PC-9 (cell line): ENCODE results near the gene SNX8. TPM values are rescaled to one million over a fixed set of nuclear protein-coding genes. Genes with fewer than 3 reads are reported as not detected.
A peak's percentile ranks its signal among the peaks of the same experiment; 100 is the strongest.

Experiments
- BruUV-seq: library from RNA; stranded (reverse); fragments of 400-500 nt; replicated peaks from 2 replicates; lab custom pipeline; 2021; lab: Mats Ljungman, UMichigan
- CTCF ChIA-PET: fragments of 300-600 bp; sonication (Branson Sonifier 250); formaldehyde crosslinking; loops from one replicate; lab custom pipeline; 2022; ENCODE audit warnings: antibody characterized with exemption; lab: Charles Lee
- POLR2A ChIA-PET: fragments of 300-600 bp; sonication (Branson Sonifier 250); formaldehyde crosslinking; loops from one replicate; lab custom pipeline; 2022; ENCODE audit warnings: antibody characterized with exemption; ENCODE audit not compliant: unreplicated experiment; lab: Charles Lee
- DNase-seq, 2 experiments: peaks; one replicate each; pipeline versions ENCODE4 v3.0.0 to v3.0.0-alpha.2; 2015 to 2022; ENCODE audit warnings: mixed read lengths in 1 of 2
- H2AFZ ChIP-seq: fragments of 200-600 bp; sonication (generic); 2 replicates; pipeline ENCODE4 v1.8.1; 2017; ENCODE audit warnings: antibody characterized with exemption
- H3F3A ChIP-seq: fragments of 200-600 bp; sonication (generic); 2 replicates; pipeline ENCODE4 v1.8.1; 2017; ENCODE audit warnings: antibody characterized with exemption, mild to moderate bottlenecking, low read depth; ENCODE audit not compliant: insufficient read depth
- H3K27ac ChIP-seq: fragments of 200-600 bp; sonication (generic); 2 replicates; pipeline ENCODE4 v1.6.1; 2016; ENCODE audit warnings: mixed run types
- H3K27me3 ChIP-seq: fragments of 200-600 bp; sonication (generic); 2 replicates; pipeline ENCODE4 v1.6.1; 2016; ENCODE audit warnings: low read depth, mixed run types; ENCODE audit not compliant: insufficient read depth
- H3K36me3 ChIP-seq: fragments of 200-600 bp; sonication (generic); 2 replicates; pipeline ENCODE4 v1.6.1; 2016; ENCODE audit warnings: low read depth, mixed run types
- H3K4me1 ChIP-seq: fragments of 200-600 bp; sonication (generic); replicated peaks from 2 replicates; pipeline ENCODE4 v1.6.1; 2016; ENCODE audit warnings: mixed run types; ENCODE audit not compliant: insufficient read depth
- H3K4me2 ChIP-seq: fragments of 200-600 bp; sonication (generic); 2 replicates; pipeline ENCODE4 v1.6.1; 2017; ENCODE audit warnings: mixed run types
- H3K4me3 ChIP-seq: fragments of 200-600 bp; sonication (generic); 2 replicates; pipeline ENCODE4 v1.6.1; 2016; ENCODE audit warnings: mixed run types
- H3K79me2 ChIP-seq: fragments of 200-600 bp; sonication (generic); 2 replicates; pipeline ENCODE4 v1.6.1; 2017; ENCODE audit warnings: low read depth, mixed run types
- H3K9me2 ChIP-seq: fragments of 200-600 bp; sonication (generic); 2 replicates; pipeline ENCODE4 v1.8.1; 2017; ENCODE audit warnings: mild to moderate bottlenecking; ENCODE audit not compliant: insufficient read depth
- H3K9me3 ChIP-seq: fragments of 200-600 bp; sonication (generic); 2 replicates; pipeline ENCODE4 v1.8.1; 2016; ENCODE audit warnings: low read depth; ENCODE audit not compliant: insufficient read depth
- H4K20me1 ChIP-seq: fragments of 200-600 bp; sonication (generic); 2 replicates; pipeline ENCODE4 v1.8.1; 2017; ENCODE audit not compliant: insufficient read depth
- CTCF ChIP-seq: fragments of 200-600 bp; sonication (generic); conservative IDR thresholded peaks from 2 replicates; pipeline ENCODE4 v1.6.1; 2017; ENCODE audit warnings: mixed run types, antibody characterized with exemption, mild to moderate bottlenecking, moderate library complexity
- EZH2 ChIP-seq: fragments of 200-600 bp; sonication (generic); IDR thresholded peaks from 2 replicates; pipeline ENCODE4 v1.8.0; 2017; ENCODE audit warnings: antibody characterized with exemption, low read depth
- intact Hi-C: fragments of 100-400 bp; cut with micrococcal nuclease; formaldehyde crosslinking; loops from one replicate; pipeline ENCODE4 v1.10.0; 2022; ENCODE audit not compliant: unreplicated experiment
- total RNA-seq: library from RNA; stranded (reverse); gene quantifications from 2 replicates; pipeline ENCODE4 v1.2.3, GENCODE V29; 2021

The SNX8 gene
- total RNA-seq, 1 experiment from 2014 or later: 102 TPM

- H3K27ac ChIP-seq: peak overlapping the region; percentile 20; the same call in 1 of the 2 replicates
- no peaks in the 10 kb centered on the region for H4K20me1 ChIP-seq
- no peaks in the 10 kb centered on the region for H3K27me3 ChIP-seq
- peak; percentile 56 for DNase-seq
- ChIA-PET CTCF (interaction anchor here (1.2 kb wide), 1 partner anchor 13 kb away, joined by 4 read pairs; no protein-coding TSS in a partner anchor), POLR2A (interaction anchor here (0.5 to 1.0 kb wide), 4 partner anchors 10 to 671 kb away, joined by 3 to 5 read pairs (median 4); partner anchors contain the start of gene MAD1L1)
- H2AFZ ChIP-seq: peak overlapping the region; percentile 94
- H3K9me3 ChIP-seq: no peaks in the 10 kb centered on the region
- peaks cover 28% of the 10 kb centered on the region for H3K4me1 ChIP-seq
- BruUV-seq: TSS peak; percentile 82
- peaks cover 31% of the 10 kb centered on the region for H3K79me2 ChIP-seq
- H3K4me3 ChIP-seq: peak overlapping the region; percentile 94
- H3K9me2 ChIP-seq: no peaks in the 10 kb centered on the region
- H3F3A ChIP-seq: peaks cover 23% of the 10 kb centered on the region; the same call in 1 of the 2 replicates
- peak overlapping the region; percentile 99 for H3K4me2 ChIP-seq
- intact Hi-C loops: loop anchor here (1.0 to 10.0 kb wide), 3 partner anchors 17 to 678 kb away; no protein-coding TSS in a partner anchor
- H3K36me3 ChIP-seq: peaks cover 15% of the 10 kb centered on the region
- no peak for TF ChIP-seq CTCF
- no peak for TF ChIP-seq EZH2
These were observed 71.5 kb downstream of the SNX8 start for GRCh38 chr7:2242541-2243429.

GRCh38 chr7:2241580-2242540 is 72.4 kb downstream of the SNX8 start, which contains the start of the genes MRM2 and NUDT1:
TSS of gene MRM2 (minus strand) at chr7:2242205. CDS start at chr7:2242169, 36 bp downstream.
TSS of gene NUDT1 (plus strand) at chr7:2242226. CDS start at chr7:2244575, 2,349 bp downstream.
- no TSS peak for BruUV-seq
- Histone ChIP-seq H3K9me3 (no peaks in the 10 kb centered on the region), H4K20me1 (no peaks in the 10 kb centered on the region), H3K36me3 (peaks cover 15% of the 10 kb centered on the region), H3K4me3 (peak within 1 kb of the TSS; percentile 94), H3K79me2 (peaks cover 31% of the 10 kb centered on the region), H3K27me3 (no peaks in the 10 kb centered on the region), H3K4me2 (peak within 1 kb of the TSS; percentile 99), H3F3A (peaks cover 17% of the 10 kb centered on the region; the same call in 1 of the 2 replicates), H3K27ac (peak within 1 kb of the TSS; percentile 20; the same call in 1 of the 2 replicates), H2AFZ (peak within 1 kb of the TSS; percentile 94), H3K4me1 (peaks cover 26% of the 10 kb centered on the region), H3K9me2 (no peaks in the 10 kb centered on the region)
- ChIA-PET POLR2A (interaction anchor here (0.5 to 1.0 kb wide), 6 partner anchors 9 to 670 kb away, joined by 4 to 19 read pairs (median 6); partner anchors contain the start of gene MAD1L1), CTCF (interaction anchor here (0.6 to 1.2 kb wide), 2 partner anchors 14 to 28 kb away, joined by 3 to 4 read pairs; no protein-coding TSS in a partner anchor)
- intact Hi-C loops: loop anchor here (1.0 to 10.0 kb wide), 3 partner anchors 17 to 677 kb away; no protein-coding TSS in a partner anchor
- TF ChIP-seq EZH2 (no peak), CTCF (no peak)
- DNase-seq: peak; percentile 83 to 93
